Immature natural killer cell (primary cell): ENCODE measurements around the gene PTDSS2. TPM values are rescaled to one million over a fixed set of nuclear protein-coding genes. Genes with fewer than 3 reads are reported as not detected.

Experiments
- DNase-seq, 3 donors: peaks; one replicate each; pipeline ENCODE4 v3.0.0; 2022; ENCODE audit warnings: mixed read lengths in 1 of 3
- H3K27ac Mint-ChIP-seq, 6 donors: one replicate each; pipeline ENCODE4 v1.8.0; 2020; ENCODE audit warnings: mixed read lengths in 6 of 6, mild to moderate bottlenecking in 5 of 6, inconsistent platforms in 4 of 6, moderate library complexity in 3 of 6
- H3K27me3 Mint-ChIP-seq, 3 donors: one replicate each; pipeline ENCODE4 v1.8.0; 2020 to 2021; ENCODE audit warnings: low read depth in 3 of 3, mild to moderate bottlenecking in 3 of 3, mixed read lengths in 3 of 3, moderate library complexity in 3 of 3, inconsistent platforms in 1 of 3
- H3K36me3 Mint-ChIP-seq, 3 donors: one replicate each; pipeline ENCODE4 v1.8.0; 2020; ENCODE audit warnings: mixed read lengths in 3 of 3, inconsistent platforms in 2 of 3, mild to moderate bottlenecking in 2 of 3
- H3K4me1 Mint-ChIP-seq, 2 donors: one replicate each; pipeline ENCODE4 v1.8.0; 2020; ENCODE audit warnings: inconsistent platforms in 2 of 2, mild to moderate bottlenecking in 2 of 2, mixed read lengths in 2 of 2, moderate library complexity in 1 of 2
- H3K4me3 Mint-ChIP-seq, 5 donors: one replicate each; pipeline ENCODE4 v1.8.0; 2020; ENCODE audit warnings: mild to moderate bottlenecking in 5 of 5, mixed read lengths in 5 of 5, inconsistent platforms in 3 of 5, moderate library complexity in 3 of 5
- H3K9me3 Mint-ChIP-seq, 6 donors: one replicate each; pipeline ENCODE4 v1.8.0; 2020; ENCODE audit warnings: mild to moderate bottlenecking in 6 of 6, mixed read lengths in 6 of 6, inconsistent platforms in 4 of 6, moderate library complexity in 3 of 6
- polyA plus RNA-seq, 3 donors: library from polyadenylated mRNA; unstranded; fragments of 300-500 nt; fragmentation: Illumina TruSeq; gene quantifications; one replicate each; pipeline ENCODE4 v1.2.3, GENCODE V29; 2021

The PTDSS2 gene
- polyA plus RNA-seq, 3 donors from 2014 or later, result 11.5 to 17.3 (median 16.1) TPM

DNA sequence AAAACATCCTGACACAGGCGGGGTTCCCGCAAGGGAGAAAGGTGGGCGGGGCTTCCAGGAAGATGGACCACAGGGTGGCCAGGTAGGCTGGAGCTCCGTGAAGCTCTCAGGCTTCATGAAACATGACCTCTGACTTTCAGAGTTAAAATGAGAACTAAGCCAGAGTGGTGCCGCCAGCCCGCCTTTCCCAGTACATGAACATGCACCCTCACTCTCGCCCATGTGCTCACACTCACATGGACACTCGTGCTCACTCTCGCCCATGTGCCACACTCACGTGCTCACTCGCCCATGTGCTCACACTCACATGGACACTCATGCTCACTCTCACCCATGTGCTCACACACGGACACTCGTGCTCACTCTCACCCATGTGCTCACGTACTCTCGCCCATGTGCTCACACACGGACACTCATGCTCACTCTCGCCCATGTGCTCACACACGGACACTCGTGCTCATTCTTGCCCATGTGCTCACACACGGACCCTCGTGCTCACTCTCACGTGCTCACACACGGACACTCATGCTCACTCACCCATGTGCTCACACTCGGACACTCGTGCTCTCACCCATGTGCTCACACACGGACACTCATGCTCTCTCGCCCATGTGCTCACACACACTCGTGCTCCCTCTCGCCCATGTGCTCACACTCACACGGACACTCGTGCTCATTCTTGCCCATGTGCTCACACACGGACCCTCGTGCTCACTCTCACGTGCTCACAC is 46.9 kb downstream of the PTDSS2 start:
- peaks cover 5 to 13% (median 10%) of the 10 kb centered on the region in 3 donors for H3K27me3 Mint-ChIP-seq
- no peaks in the 10 kb centered on the region for H3K4me1 Mint-ChIP-seq
- H3K4me3 Mint-ChIP-seq, result no peak overlapping the region
- peaks cover 12 to 20% (median 14%) of the 10 kb centered on the region in 3 donors for H3K36me3 Mint-ChIP-seq
- H3K9me3 Mint-ChIP-seq, result peaks cover 0 to 2% (median 0%) of the 10 kb centered on the region in 6 donors
- no peak for DNase-seq
- peak overlapping the region in 5 of 6 donors; percentile 52 to 81 (median 66) for H3K27ac Mint-ChIP-seq

- Mint-ChIP-seq H3K27ac (peak overlapping the region in 4 of 6 donors; percentile 57 to 81 (median 68)), H3K27me3 (peaks cover 5 to 13% (median 10%) of the 10 kb centered on the region in 3 donors), H3K4me1 (no peaks in the 10 kb centered on the region), H3K9me3 (peaks cover 0 to 2% (median 0%) of the 10 kb centered on the region in 6 donors), H3K36me3 (peaks cover 12 to 20% (median 14%) of the 10 kb centered on the region in 3 donors), H3K4me3 (no peak overlapping the region)
- no peak for DNase-seq
Measured at GRCh38 chr11:497565-498296, 47.7 kb downstream of the PTDSS2 start.

- no peak for DNase-seq
- Mint-ChIP-seq H3K4me3 (no peak overlapping the region), H3K36me3 (peaks cover 12 to 20% (median 14%) of the 10 kb centered on the region in 3 donors), H3K9me3 (peaks cover 0 to 2% (median 0%) of the 10 kb centered on the region in 6 donors), H3K27ac (no peak overlapping the region), H3K4me1 (no peaks in the 10 kb centered on the region), H3K27me3 (peaks cover 5 to 13% (median 12%) of the 10 kb centered on the region in 3 donors)
Measured at GRCh38 chr11:498297-499181, 48.5 kb downstream of the PTDSS2 start.

DNA sequence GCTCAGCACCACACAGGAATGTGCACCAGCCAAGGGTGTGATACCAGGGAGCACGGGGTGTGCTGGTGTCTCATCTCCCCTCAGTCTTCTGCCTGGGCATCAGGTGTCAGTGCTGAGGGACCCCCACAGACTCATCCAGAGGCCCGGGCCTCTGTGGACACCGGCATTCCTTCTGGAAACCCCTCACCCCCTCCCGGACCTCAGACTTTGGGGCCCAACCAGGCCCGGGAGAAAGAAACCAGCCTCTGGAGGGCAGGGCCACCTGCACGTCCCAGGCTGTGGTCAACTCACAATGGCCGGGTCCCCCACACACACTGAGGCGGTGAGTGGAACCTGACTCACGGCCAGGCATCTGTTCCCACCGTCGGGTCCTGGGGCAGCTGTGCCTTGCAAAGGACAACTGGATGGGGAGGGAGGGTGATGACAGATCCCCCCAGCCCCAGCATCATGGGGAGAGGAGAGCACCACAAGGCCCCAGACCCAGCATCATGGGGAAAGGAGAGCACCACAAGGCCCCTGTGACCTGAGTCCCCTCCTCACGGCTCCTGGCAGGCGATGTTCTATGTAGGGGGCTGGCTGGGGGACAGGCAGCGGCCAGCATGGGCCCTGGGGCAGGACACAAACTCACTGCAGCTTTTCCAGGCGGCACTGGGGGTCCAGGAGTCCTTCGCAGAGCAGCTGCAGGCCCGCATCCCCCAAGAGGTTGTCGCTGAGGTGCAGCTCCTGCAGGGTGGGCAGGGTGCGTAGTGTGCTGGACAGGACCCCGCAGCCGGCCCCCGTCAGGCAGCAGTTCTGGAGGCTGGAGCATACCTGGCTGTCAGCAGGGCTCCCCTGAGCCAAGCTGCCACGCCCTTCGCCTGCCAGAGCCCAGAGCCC is 49.4 kb downstream of the PTDSS2 start:
- Mint-ChIP-seq H3K4me1 (peaks cover 0 to 1% of the 10 kb centered on the region in 2 donors), H3K4me3 (no peak overlapping the region), H3K27me3 (peaks cover 5 to 13% (median 10%) of the 10 kb centered on the region in 3 donors), H3K27ac (no peak overlapping the region), H3K9me3 (peaks cover 0 to 2% (median 0%) of the 10 kb centered on the region in 6 donors), H3K36me3 (peaks cover 12 to 20% (median 14%) of the 10 kb centered on the region in 3 donors)
- no peak for DNase-seq

GRCh38 chr11:501001-501682 is 51.1 kb downstream of the PTDSS2 start:
- Mint-ChIP-seq H3K27ac (peak overlapping the region in 1 of 6 donors; percentile 50), H3K4me3 (no peak overlapping the region), H3K27me3 (peaks cover 7 to 16% (median 9%) of the 10 kb centered on the region in 3 donors), H3K4me1 (peaks cover 13 to 16% of the 10 kb centered on the region in 2 donors), H3K36me3 (peaks cover 8 to 12% (median 10%) of the 10 kb centered on the region in 3 donors), H3K9me3 (peaks cover 0 to 2% (median 0%) of the 10 kb centered on the region in 6 donors)
- DNase-seq, result no peak

DNA sequence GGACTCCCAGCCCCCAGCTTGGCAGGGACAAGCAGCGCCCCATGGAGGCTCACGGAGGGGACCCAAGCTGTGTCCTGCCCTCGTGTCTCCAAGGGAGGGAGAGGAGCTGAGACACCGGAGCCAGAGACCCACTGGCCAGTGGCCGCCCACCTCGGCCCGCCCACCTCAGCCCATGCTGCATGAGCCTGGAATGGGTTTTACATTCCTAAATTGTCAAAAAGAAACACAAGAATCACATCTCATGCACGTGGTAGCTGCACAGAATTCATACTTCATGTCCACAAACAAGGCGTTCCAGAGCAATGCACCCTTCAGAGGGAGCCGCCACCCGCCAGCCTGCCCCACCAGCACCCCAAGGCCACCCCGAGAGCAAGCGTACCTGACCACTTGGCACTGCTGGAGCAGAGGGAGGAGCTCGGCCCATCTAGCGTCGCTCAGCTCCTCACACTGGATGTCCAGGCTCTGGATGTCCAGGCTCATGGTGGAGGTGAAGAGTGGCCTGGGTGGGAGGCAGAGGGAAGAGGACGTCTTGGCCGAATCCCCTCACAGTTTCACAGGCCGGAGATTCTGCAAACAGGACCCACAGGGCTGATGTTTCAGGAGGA is 51.7 kb downstream of the PTDSS2 start:
- H3K9me3 Mint-ChIP-seq, result no peaks in the 10 kb centered on the region
- H3K36me3 Mint-ChIP-seq, result peaks cover 8 to 12% (median 10%) of the 10 kb centered on the region in 3 donors
- peaks cover 19% of the 10 kb centered on the region in 2 donors for H3K4me1 Mint-ChIP-seq
- H3K27me3 Mint-ChIP-seq, result peaks cover 8 to 22% (median 13%) of the 10 kb centered on the region in 3 donors
- no peak for DNase-seq
- no peak overlapping the region for H3K4me3 Mint-ChIP-seq
- H3K27ac Mint-ChIP-seq, result peak overlapping the region in 2 of 6 donors; percentile 46 to 49

- DNase-seq, result no peak
- peaks cover 2 to 4% (median 3%) of the 10 kb centered on the region in 3 donors for H3K36me3 Mint-ChIP-seq
- peaks cover 19% of the 10 kb centered on the region in 2 donors for H3K4me1 Mint-ChIP-seq
- H3K9me3 Mint-ChIP-seq, result no peaks in the 10 kb centered on the region
- H3K27me3 Mint-ChIP-seq, result peaks cover 8 to 18% (median 8%) of the 10 kb centered on the region in 3 donors
- H3K27ac Mint-ChIP-seq, result no peak overlapping the region
- H3K4me3 Mint-ChIP-seq, result no peak overlapping the region
Measured at GRCh38 chr11:502288-503178, 52.5 kb downstream of the PTDSS2 start.

GRCh38 chr11:503179-503981 is 53.3 kb downstream of the PTDSS2 start:
- no peak overlapping the region for H3K4me3 Mint-ChIP-seq
- H3K27ac Mint-ChIP-seq, result peak overlapping the region in 1 of 6 donors; percentile 17
- H3K4me1 Mint-ChIP-seq, result peaks cover 19 to 23% of the 10 kb centered on the region in 2 donors
- no peaks in the 10 kb centered on the region for H3K9me3 Mint-ChIP-seq
- H3K36me3 Mint-ChIP-seq, result no peaks in the 10 kb centered on the region
- H3K27me3 Mint-ChIP-seq, result peaks cover 6 to 15% (median 8%) of the 10 kb centered on the region in 3 donors
- DNase-seq, result no peak

DNA sequence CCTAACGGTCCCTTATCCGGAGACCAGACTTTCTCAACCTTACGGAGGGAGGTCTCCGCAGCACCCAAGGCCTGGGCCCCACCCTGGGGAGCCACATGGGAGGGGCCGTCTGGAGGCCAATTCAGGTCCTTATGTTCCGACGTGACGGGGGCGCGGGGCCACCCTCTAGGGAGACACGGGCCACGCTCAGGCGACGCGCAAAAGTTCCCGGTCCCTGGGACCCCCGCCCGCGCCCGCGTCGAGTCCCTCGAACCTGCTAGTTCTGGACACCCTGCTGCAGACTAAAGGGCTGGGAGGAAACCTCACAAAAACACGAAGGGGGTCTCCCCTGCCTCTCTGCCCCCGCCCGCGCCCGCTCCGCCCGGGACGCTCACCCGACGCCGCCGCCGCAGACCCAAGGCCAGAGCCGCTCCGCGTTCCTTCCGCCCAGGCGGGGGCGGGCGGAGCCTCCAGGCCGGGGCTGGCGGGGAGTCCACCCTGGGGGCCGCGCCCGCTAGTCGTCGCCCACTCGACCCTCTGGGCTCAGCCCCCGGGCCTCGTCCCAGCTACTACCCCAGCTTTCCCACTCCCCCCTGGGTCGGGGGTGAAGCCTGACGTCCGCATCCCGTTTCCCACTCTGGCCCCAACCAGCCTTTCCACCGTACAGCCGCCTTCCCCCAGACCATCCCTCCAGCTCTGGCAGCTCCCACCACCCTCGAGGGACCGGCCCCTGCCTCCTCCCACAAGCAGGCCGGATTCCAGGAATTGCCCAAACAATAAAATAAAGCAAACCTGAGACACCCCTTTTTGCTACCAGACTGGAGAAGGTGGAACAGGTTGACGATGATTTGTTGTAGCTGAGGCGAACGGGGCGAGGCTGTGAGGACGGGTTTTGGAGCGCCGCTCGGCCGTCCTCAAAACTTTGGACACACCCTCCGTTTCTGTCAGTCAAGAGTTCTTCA is 54.2 kb downstream of the PTDSS2 start:
- peaks cover 6 to 12% (median 8%) of the 10 kb centered on the region in 3 donors for H3K27me3 Mint-ChIP-seq
- peak overlapping the region in 4 of 6 donors; percentile 55 to 100 (median 84) for H3K27ac Mint-ChIP-seq
- H3K4me3 Mint-ChIP-seq, result peak overlapping the region in 4 of 5 donors; percentile 17 to 62 (median 52)
- DNase-seq, result no peak
- peaks cover 19 to 23% of the 10 kb centered on the region in 2 donors for H3K4me1 Mint-ChIP-seq
- no peaks in the 10 kb centered on the region for H3K36me3 Mint-ChIP-seq
- H3K9me3 Mint-ChIP-seq, result no peaks in the 10 kb centered on the region

DNA sequence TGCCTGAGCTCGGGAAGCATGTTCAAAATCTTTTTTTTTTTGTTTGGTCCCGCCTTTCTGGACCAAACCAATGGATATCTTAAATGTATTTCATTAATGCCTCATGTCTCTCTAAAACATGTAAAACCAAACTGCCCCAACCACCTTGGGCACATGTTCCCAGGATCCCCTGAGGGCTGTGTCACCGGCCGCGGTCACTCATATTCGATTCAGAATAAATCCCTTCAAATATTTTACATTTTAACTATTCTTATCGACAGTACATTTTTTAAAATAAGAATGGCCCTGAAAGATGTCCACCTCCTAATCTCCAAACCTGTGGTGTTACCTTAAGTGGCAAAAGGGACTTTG is 54.9 kb downstream of the PTDSS2 start:
- H3K4me3 Mint-ChIP-seq, result peak overlapping the region; percentile 17 to 62 (median 49)
- no peak for DNase-seq
- H3K36me3 Mint-ChIP-seq, result peaks cover 0 to 3% (median 3%) of the 10 kb centered on the region in 3 donors
- peaks cover 6 to 11% (median 8%) of the 10 kb centered on the region in 3 donors for H3K27me3 Mint-ChIP-seq
- H3K27ac Mint-ChIP-seq, result peak overlapping the region; percentile 53 to 100 (median 80)
- H3K9me3 Mint-ChIP-seq, result no peaks in the 10 kb centered on the region
- peaks cover 19 to 23% of the 10 kb centered on the region in 2 donors for H3K4me1 Mint-ChIP-seq
